Measurements from ENCODE around the gene CCL1. TPM values are rescaled to one million over a fixed set of nuclear protein-coding genes. Genes with fewer than 3 reads are reported as not detected.

The CCL1 gene
- polyA plus RNA-seq, 3 donors: not detected

DNA sequence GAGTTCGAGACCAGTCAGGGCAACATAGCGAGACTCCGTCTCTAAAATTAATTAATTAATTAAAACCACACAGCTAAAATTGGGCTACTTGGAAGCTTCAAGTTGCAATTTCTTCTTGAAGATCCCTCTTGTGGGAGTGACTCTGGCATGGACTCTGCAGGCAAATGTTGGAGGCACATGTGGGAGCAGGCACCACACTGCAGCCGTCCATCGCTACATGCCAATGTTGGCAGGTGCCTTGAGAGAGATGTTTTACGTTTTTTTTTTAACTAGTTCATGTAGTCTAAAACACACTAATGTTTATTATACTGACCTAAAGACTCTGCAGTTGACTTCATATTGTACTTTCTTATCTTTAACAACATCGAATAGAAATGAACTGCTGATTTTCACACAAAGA lies 51.7 kb downstream of the CCL1 start:
- Histone ChIP-seq H3K36me3 (replicated peaks in 1 of 2; ENCODE audit: control insufficient read depth in 1 of 2, insufficient read depth in 2 of 2, low read length in 2 of 2) (no peaks in the 10 kb centered on the region), H3K4me1 (ENCODE audit: control insufficient read depth in 1 of 2, insufficient read depth in 2 of 2, low read length in 2 of 2) (peaks cover 60 to 62% of the 10 kb centered on the region in 2 donors), H2AFZ (ENCODE audit: insufficient read depth, low read depth, low read length, poor library complexity, severe bottlenecking) (no peak overlapping the region), H3K9me3 (replicated peaks in 1 of 2; ENCODE audit: control insufficient read depth in 1 of 2, insufficient read depth in 1 of 2, low read length in 2 of 2) (no peaks in the 10 kb centered on the region), H3K27me3 (ENCODE audit: control insufficient read depth in 2 of 2, insufficient read depth in 2 of 2, low read length in 2 of 2) (no peaks in the 10 kb centered on the region), H3K4me3 (replicated peaks in 1 of 3; ENCODE audit: low read depth in 2 of 3, low read length in 3 of 3) (no peak overlapping the region), H3K27ac (ENCODE audit: low read depth in 1 of 2, low read length in 2 of 2) (no peak overlapping the region), H3K4me2 (replicated peaks; ENCODE audit: extremely low read depth, low read length, poor library complexity, severe bottlenecking) (no peak overlapping the region), H3K79me2 (ENCODE audit: insufficient read depth, low read length) (no peaks in the 10 kb centered on the region), H3K9ac (ENCODE audit: insufficient read depth, low read length, poor library complexity, severe bottlenecking) (no peak overlapping the region), H4K20me1 (ENCODE audit: insufficient read depth, low read length) (no peaks in the 10 kb centered on the region)
- Mint-ChIP-seq H3K27ac (no peak overlapping the region), H3K27me3 (ENCODE audit: low read depth in 3 of 3) (no peaks in the 10 kb centered on the region), H3K4me1 (peaks cover 64% of the 10 kb centered on the region), H3K4me3 (no peak overlapping the region), H3K9me3 (no peaks in the 10 kb centered on the region), H3K36me3 (no peaks in the 10 kb centered on the region)
- TF ChIP-seq, protein P1, sequence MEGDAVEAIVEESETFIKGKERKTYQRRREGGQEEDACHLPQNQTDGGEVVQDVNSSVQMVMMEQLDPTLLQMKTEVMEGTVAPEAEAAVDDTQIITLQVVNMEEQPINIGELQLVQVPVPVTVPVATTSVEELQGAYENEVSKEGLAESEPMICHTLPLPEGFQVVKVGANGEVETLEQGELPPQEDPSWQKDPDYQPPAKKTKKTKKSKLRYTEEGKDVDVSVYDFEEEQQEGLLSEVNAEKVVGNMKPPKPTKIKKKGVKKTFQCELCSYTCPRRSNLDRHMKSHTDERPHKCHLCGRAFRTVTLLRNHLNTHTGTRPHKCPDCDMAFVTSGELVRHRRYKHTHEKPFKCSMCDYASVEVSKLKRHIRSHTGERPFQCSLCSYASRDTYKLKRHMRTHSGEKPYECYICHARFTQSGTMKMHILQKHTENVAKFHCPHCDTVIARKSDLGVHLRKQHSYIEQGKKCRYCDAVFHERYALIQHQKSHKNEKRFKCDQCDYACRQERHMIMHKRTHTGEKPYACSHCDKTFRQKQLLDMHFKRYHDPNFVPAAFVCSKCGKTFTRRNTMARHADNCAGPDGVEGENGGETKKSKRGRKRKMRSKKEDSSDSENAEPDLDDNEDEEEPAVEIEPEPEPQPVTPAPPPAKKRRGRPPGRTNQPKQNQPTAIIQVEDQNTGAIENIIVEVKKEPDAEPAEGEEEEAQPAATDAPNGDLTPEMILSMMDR (IDR thresholded peaks at IDR 0.05): no peak
- no CpG with 5 or more reads among the region's 7 CpGs for WGBS (ENCODE audit: insufficient coverage)
- no peak for DNase-seq
- intact Hi-C loops (cut with micrococcal nuclease): loop anchor here in 1 of 2 donors (10.0 kb wide), 1 partner anchor 56 kb away; the partner anchor contains the start of gene CCL2

Other genes with a start within 250 kb of the CCL1 start
- gene CCL2, start 107.9 kb downstream of the CCL1 start, polyA plus RNA-seq: 10 to 100 TPM in 2 of 3 donors, 1 to 10 TPM in 1; 1.4 to 44.9 (median 17.7) TPM
- gene CCL7, start 93.0 kb downstream of the CCL1 start, polyA plus RNA-seq: under 1 TPM in 2 of 3 donors, not detected in 1; 0.25 to 0.38 TPM
- not detected for gene CCL11, start 77.5 kb downstream of the CCL1 start, polyA plus RNA-seq
- 1 to 10 TPM in 1 of 3 donors, under 1 TPM in 2; 0.17 to 1.3 (median 0.98) TPM for gene CCL8, start 43.8 kb downstream of the CCL1 start, polyA plus RNA-seq
- not detected for gene CCL13, start 6.8 kb downstream of the CCL1 start, polyA plus RNA-seq
- gene TMEM132E, start 216.3 kb upstream of the CCL1 start, polyA plus RNA-seq: not detected

Measured in CD14-positive monocyte (primary cell).